GM21529 (cell line): ENCODE data around the gene MED16.
"Not testable (repeated sequence)": the region's sequence is repeated elsewhere in the genome, so short reads cannot be mapped to it uniquely, and the experiment has no call there.

ENCODE experiments used
- ATAC-seq: cut with Tn5 transposase; IDR thresholded peaks from one replicate; pipeline ENCODE4 v1.9.1; 2021; ENCODE audit not compliant: unreplicated experiment

Gene MED16

DNA sequence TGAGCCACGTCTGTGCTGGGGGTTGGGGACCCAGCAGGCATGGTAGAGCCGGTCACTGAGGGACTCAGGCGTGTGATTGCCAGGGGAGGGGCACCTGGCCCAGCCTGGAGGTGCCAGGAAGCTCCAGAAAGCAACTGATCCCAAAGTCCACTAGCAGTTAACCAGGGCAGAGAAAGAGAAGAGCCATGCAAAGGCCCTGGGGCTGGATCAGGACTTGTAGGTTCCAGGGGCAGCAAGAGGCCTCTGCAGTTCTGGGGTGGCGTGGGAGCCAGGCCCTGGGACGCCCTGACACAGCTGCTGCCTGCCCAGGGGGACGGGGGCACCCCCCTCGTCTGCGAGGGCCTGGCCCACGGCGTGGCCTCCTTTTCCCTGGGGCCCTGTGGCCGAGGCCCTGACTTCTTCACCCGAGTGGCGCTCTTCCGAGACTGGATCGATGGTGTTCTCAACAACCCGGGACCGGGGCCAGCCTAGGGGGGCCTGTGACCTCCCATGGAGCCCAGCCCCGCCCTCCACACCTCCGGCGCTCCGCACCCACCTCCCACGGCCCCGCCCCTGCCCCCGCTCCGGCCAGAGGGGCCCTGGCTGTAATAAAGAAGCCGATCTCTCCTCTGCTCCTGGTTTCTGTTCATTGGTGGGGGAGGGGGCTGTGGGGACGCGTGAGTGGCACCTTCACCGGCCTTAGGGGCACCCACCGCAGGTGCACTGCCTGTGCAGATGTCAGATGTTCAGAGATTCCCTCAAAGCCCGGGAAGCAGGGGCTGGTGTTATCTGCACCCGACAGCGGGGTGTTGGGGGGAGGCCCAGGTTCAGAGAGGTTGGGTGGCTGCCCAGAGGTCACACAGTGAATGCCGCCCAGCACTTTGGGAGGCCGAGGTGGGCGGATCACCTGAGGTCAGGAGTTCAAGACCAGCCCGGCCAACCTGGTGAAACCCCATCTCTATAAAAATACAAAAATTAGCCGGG is 61.3 kb downstream of the MED16 start:
- no peak for ATAC-seq

- no peak for ATAC-seq
Observed at GRCh38 chr19:829129-829758, 63.7 kb downstream of the MED16 start.

DNA sequence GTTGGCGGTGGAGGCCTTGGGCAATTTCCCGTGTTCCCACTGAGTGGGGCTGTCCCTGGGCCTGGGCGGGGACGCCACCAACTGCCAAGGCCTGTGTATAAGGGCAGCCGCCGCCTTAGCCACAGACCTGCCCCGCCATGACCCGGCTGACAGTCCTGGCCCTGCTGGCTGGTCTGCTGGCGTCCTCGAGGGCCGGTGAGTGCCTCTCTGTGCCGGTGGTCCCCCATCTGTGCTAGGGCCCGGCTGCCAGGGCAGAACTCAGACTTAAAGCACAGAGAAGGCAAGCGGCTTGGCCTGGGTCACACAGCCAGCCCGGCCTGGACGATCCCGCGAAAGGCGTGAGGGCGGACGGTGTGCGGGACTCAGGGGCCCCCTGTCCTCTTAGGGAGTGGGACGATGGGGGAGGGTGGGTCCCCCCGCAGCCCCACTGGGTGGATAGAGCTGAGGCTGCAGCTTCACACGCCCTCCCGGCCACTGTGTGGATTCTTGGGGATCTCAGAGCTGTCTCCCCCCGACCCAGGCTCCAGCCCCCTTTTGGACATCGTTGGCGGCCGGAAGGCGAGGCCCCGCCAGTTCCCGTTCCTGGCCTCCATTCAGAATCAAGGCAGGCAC is 65.2 kb downstream of the MED16 start, which contains the start of gene AZU1:
Gene AZU1, plus strand, starts transcription at position 128 of the 612 bp plus-strand sequence. Its CDS starts 10 bp downstream, at position 138.
- no peak for ATAC-seq

DNA sequence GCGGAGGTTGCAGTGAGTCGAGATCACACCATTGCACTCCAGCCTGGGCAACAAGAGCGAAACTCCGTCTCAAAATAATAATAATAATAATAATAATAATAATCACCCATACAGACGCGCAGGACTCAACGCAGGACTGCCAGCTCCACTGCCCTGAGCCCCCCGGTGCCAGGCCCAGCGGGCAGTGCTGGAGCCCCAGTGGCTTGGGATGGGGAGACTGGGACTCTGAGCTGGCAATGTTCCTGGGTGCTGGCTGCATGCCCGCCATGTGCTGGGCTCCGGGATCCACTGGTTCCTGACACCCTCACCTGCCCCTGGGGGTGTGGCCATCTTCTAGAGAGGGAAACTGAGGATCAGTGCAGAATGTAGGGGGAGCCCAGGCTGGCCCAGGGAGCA is 65.7 kb downstream of the MED16 start:
- ATAC-seq: no peak

DNA sequence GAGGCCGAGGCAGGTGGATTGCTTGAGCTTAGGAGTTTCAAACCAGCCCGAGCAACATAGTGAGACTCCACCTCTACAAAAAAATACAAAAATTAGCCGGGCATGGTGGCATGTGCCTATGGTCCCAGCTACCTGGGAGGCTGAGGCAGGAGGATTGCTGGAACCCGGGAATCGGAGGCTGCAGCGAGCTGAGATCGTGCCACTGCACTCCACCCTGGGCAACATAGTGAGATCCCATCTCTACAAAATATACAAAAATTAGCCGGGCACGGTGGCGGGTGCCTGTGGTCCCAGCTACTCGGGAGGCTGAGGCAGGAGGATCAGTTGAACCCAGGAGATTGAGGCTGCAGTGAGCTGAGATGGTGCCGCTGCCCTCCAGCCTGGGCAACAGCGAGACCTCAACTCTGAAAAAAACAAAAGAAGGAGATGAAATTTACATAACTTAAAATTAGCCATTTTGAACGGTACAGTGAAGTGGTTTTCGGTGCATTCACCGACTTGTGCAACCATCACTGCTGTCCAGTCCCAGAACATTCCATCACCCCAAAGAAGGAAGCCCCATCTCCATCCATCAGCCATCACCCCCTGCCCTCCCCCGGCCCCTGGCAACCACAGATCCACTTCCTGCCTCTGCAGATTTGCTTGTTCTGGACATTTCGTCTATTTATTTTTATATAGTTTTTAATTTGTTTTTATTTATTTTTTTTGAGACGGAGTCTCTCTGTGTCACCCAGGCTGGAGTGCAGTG is 66.9 kb downstream of the MED16 start:
- ATAC-seq: no peak

GRCh38 chr19:824885-825284 is 68.1 kb downstream of the MED16 start:
- ATAC-seq: no peak

DNA sequence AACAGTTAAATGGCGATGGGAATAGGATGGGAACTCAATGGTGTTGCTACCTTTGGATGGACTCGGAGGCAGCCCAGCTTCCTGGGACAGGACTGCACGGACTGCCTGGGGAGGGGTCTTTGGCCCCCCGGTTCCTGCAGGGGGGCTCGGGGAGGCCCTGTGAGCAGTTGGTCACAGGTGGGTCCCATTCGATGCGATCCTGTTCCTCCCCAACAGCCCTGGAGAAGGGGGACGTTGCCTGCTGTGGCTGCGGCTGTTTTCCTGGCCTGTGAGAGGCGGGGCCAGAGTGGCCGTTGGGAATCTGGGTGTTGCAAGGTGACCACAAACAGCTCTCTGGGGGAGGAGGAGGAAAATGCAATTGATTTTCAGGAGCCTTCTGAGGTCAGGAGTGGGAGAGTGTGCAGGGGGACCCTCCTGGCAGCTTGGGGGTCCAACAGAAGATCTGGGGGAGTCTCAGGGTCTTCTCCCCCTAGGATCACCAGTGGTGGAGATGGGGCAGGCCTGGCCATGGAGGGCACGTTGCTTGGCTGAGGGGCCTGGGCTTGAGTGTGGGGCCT is 69.3 kb downstream of the MED16 start:
- ATAC-seq: no peak

GRCh38 chr19:821825-822503 is 71.0 kb downstream of the MED16 start, which contains the start of gene PLPPR3:
TSS of gene PLPPR3 (minus strand) at chr19:821955. CDS start at chr19:821559, 396 bp downstream.
- ATAC-seq: no peak

DNA sequence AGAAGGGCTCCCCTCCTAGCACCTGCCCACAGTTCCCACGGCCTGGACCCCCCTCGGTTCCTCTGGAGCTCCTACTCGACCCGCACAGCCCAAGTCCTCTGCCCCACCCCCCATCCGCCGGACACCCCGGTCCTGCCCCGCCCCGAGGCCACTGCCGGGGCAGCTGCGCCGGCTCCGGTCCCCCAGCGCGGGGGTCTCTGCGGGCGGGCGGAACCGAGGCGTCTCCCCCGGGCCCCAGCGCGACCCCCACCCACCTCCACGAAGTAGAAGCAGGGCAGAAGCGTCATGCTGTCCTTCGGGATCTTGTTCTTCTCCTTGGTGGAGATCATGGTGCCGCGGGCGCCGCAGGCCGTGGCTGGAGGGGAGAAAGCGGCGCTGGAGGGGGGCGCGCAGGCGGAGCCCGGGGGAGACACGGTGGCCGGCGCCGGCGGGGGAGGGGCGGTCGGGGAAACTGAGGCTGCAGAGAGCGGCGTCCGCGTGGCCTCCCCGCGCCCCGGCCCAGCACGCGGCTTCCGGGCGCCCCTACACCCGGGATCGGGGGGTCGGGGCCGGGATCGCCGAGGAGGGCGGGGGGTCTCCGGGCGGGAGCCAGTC is 71.7 kb downstream of the MED16 start:
- no peak for ATAC-seq

DNA sequence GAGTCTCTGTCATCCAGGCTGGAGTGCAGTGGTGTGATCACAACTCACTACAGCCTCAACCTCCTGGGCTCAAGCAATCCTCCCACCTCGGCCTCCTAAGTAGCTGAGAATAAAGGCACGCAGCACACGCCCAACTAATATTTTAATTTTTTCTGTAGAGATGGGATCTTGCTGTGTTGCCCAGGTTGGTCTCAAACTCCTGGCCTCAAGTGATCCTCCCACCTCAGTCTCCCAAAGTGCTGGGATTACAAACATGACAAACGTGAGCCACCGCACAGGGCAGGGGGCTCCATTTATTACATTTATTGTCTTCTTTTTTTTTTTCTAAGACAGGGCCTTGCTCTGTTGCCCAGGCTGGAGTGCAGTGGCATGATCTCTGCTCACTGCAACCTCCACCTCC is 72.8 kb downstream of the MED16 start:
- ATAC-seq: not testable (repeated sequence)
